HG02840 (cell line): Measurements from ENCODE around the gene SDF2.
A peak's percentile ranks its signal among the peaks of the same experiment; 100 is the strongest.

Source experiments
- ATAC-seq: cut with Tn5 transposase; IDR thresholded peaks from one replicate; pipeline ENCODE4 v1.9.1; 2021; ENCODE audit warnings: mild to moderate bottlenecking, moderate library complexity, moderate number of reproducible peaks; ENCODE audit not compliant: unreplicated experiment, low FRiP score

The SDF2 gene, protein sequence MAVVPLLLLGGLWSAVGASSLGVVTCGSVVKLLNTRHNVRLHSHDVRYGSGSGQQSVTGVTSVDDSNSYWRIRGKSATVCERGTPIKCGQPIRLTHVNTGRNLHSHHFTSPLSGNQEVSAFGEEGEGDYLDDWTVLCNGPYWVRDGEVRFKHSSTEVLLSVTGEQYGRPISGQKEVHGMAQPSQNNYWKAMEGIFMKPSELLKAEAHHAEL

DNA sequence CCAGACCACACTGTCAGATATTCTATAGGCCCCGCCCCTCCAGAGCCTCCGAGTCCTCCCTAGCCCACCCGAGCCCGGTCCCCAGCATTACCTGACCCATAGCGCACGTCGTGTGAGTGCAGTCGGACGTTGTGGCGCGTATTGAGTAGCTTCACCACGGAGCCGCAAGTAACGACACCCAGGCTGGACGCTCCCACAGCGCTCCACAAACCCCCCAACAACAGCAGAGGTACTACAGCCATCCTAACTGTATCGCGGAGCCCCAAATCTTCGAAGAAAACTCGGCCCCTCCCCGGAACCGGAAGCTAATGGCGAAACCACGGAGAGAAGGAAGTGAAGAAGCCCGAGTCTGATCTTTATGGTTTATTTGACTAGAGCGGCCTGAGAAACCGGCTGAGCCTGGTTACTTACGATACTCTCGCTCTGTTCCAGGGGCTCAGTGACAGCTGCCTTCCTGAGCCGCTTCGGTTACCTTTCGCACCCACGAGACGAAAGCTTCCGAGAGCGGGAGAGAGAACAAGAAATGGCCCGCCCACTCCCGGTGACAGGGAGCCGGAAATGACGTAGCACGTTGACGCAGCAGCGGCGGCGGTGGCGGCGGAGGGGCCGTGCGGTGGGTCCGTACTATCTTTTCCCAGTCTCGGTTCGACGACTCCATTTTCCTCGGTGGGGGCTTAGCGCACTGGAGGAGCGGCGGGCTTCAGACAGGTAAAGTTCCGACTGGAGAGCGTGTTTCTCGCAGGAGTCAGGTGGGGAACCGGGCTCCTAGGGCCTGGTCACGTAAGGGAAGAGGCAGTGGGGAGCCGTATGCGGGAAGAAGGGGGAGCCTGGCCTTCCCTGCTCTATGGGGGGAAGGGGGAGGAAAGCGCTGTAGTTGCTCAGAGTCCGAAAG lies at the start of gene SDF2, which contains the start of gene SUPT6H:
TSS of gene SDF2 (minus strand) at position 272 of the 892 bp plus-strand sequence. CDS start at position 242, 30 bp downstream.
TSS of gene SUPT6H (plus strand) at position 571 of the 892 bp plus-strand sequence. CDS start 11,197 bp downstream, outside the sequence.
- peak; percentile 90 for ATAC-seq

DNA sequence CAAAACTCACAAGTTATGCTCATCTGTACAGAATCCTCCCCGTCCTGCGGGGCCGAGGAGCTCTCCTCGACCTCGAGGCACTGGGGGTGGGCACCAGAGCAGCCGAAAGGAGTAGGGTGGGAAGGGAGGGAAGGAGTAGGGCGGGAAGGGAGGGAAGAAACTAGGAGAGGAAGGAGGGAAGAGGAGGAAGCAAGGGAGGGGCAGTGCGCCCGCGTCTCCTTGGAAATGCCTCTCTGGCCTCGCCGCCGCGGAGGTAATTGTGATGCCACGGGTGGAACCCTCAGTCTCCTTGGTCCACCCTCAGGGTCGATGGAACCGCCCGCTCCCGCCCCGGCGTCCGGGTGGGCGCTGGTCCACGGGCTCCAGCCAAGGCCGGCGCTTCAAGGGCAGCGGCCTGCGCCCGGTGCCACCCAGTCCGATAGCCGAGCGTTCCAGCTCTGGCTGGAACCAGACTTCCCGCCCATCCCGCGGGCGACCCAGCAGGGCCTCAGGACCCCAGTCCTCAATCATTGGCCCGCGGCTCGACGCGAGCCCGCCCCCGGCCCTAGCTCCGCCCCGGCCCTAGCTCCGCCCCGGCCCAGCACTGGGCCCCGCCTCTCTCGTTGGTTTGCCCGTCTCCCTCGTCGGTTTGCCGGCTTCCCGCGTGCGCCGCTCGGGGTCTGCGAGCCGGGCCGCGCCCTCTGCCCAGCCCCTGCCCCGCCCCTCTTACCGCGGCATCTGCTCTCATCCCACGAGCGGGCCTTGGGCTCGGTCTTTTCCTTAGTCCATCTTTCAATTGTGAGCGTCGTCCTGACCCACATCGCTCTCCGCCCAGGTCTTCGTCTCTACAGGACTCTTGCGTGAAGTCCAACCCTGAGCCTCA lies 49.4 kb upstream of the SDF2 start:
- ATAC-seq = peak; percentile 69

DNA sequence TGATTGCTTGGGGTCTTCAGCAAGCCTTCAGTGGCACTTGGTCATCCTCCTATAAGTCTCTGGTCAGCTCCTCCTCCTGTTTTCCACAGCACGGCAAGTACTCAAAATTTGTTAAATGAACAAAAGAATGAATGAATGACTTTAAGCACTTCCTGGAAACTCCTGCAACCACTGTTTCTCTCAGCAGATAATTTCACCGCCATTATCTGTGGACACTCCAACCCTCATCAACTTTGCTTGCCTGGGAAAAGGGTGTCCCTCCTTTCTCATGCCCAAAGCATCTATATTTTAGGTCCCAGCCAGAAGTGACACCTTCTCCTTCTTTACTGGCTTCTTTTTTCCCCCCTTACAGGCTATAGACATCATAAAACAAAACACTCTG lies 45.6 kb upstream of the SDF2 start:
- no peak for ATAC-seq

DNA sequence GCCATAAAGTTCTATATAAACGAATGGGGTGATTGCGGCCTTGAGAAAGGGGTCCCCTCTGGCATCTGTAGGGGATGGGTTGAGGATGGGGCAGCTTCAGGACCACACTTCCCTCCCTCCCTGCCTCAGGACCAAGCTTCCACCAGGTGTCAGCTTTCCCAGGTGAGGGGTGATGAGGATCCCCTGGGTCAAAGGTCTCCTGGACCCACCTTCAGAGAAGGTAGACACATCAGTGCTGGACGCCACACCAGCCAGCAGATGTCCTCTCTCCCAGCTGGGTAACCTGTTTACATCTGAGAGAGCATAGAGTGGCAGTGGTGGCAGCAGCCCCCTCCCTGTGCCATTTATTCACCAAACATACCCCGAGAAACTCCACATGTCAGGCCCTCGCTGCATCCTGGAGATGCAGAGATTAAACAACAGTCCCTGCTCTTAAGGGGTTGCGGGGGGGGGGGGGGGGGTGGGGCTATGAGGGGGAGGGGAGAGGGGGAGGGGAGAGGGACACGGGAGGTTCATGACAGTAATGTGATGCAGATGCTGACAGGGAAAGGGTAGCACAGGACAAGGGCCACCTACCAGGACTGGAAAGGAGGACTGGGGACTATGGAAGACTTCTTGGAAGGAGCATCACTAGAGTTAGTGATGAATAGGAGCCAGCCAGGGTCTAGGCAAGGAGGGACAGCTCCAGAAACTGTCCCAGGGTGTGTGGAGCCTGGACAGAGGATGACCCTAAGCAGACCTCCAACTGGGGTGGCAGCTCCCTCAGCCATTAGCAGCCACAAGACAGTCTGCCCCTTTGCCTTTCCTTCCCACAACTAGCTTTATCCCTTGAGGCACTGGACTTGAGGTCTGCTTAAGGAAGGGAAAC lies 45.0 kb upstream of the SDF2 start:
- ATAC-seq = no peak

DNA sequence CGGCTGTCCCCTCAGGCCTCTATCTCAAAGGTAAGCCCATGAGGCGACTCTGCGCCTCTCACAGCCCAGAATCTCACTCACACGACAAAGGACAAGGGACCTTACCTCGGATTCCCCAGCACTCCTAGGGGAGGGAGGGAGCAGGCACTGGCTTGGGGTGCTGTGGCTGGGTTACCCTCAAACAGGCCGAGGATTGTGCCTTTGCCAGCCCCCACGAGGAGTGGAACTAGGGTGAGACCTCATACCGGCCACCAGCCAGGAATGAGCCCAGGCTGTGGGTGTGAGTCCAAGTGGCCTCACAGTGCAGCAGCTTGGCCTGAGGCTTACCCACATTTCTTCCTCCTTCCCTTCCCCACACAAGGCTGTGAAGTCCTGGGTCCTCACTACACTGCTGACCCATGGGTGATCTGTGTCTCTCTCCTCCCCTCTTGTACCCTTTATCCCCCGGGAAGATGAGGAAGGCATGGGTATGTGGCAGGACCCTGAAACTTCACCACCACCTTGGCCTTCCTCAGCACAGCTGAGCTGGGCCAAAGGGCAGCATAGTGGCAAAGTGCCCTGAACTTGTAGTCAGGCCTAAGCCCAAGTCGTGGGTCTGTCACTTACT lies 44.1 kb upstream of the SDF2 start:
- no peak for ATAC-seq

DNA sequence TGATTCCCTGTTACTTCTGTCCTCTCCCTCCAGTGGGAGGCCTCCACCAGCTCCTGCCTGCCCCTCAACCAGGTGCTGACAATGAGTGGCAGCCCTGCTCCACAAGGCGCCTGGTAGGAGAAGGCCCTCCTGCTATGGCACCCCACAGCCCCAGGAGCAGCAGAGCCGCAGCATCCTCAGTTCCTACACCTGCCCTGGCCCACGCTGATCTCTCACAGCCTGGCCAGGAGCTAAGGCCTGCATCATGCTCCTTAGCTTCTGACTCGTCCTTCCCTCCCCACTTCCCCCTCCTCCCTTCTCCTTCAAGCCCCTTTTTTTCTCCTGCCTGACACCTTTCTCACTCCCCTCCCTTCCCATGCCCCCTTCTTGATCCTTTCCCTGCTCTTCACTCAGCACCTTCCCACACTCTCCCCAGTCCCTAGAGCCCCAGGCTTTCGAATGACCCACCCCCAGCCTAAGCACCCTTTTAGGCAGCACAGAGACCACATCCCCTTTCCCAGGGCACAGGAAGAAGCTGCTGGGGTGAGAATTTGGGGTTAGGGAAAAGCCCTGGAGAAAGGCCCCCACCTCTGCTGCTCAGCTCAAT lies 43.5 kb upstream of the SDF2 start:
- no peak for ATAC-seq

DNA sequence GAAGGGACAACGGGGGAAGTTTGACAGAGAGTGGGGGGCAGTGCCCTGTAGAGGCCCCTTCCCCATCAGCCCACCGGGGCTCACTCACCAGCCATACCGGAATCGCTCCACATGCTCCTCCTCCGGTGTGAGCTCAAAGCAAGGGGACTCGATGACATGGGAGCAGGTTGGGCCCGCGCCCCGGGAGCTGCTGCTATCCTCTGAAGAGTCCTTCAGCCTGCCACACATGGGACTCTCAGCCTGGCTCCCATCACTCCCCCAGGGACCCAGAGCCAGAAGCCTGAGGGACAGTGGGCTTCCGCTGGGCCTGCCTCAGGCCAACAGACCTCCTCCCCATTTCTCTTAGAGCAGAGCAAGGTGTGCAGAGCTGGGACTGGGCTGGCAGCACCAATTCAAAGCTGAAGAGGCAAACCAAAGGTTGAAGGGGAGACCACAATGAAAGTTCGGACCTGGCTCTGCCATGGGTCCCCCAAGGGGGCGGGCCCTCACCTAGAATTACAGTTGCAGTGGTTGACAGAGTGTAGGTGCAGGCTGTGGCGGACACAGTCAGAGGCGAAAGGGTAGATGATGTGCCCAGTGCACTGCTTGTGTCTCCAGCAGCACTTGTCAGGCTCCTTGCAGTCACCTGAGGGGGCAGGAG lies 42.6 kb upstream of the SDF2 start:
- ATAC-seq = no peak

DNA sequence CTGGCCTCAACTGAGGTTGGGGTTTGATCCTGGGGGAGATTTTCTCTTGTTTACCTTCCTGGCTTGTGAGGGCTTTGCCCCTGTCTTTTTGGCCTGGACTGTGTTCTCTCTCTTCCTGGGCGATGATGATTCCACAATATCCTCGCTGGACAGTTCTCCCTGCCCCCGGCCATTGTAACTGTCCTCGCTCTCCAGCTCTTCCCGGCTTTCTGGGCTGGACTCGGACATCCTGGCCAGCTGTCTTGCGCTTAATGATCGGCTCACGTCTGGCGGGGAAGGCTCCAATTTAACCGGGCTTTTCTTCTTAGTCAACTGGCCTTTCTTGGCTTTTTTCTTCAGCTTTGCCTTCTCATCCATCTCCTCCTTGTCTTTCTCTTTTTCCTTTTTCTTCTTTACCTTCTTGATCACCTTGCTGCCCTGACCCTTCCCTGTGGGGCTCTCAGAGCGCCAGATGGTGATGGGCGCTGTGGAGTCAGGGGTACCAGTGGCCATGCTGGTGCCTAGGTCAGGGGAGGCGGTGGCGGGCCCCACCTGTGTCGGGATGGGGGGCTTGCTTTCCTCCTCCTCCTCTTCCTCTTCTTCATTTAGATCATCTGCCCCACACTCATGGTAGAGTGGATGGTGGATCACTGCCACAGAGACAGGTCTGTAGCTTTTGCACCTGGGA lies 42.0 kb upstream of the SDF2 start:
- ATAC-seq = no peak

DNA sequence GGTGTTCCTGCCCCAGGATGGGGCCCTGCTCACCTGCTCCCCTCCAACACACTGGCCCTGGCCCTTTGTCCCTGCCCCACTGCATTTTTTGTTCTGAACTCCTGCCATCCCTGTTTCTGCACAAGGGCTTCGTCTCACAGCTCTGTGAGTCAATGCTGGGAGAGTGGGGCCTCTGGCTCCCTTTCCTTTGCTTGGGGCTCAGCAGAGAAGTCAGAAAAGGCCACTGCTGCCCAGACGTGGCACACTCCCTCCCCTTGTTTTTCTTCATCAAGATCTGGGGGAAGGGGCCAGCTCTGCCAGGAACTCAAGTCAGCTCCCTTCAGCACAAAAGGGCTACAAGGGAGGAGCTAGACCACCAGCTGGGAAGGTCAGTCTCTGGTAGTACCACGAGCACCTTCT lies 41.0 kb upstream of the SDF2 start:
- ATAC-seq = no peak

DNA sequence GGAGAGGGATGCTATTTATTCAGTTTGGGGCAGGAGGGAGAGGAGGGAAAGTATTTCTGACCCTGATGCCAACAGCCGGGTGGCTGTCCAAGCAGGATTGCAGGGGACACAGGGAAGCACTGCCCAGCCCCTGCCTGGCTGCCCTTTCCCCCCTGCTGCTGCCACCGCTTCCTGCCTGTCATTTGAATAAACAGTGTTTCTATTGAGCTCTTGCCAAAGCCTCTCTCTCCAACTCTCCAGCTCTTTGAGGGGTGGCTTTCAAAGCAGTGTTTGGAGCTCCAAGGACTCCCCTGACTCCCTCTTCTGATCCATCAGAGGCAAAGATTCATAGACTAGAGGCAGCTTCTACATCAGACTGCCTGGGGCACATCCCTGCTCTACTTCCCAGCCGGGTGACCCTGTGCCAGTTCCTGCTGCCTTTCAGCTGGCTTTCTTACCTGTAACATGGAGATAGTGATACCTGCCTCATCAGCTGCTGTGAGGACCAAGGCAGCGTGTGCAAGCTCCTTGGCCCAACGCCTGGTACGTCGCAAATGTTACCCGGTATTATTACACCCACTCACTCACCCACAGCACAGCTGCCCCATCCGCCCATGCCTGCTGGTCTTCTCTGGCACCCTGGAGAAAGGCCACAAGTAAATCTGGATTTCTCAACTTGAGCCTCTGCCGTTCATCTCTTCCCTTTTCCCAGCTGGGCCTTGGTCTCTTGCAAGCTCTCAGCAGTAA lies 40.5 kb upstream of the SDF2 start:
- no peak for ATAC-seq

DNA sequence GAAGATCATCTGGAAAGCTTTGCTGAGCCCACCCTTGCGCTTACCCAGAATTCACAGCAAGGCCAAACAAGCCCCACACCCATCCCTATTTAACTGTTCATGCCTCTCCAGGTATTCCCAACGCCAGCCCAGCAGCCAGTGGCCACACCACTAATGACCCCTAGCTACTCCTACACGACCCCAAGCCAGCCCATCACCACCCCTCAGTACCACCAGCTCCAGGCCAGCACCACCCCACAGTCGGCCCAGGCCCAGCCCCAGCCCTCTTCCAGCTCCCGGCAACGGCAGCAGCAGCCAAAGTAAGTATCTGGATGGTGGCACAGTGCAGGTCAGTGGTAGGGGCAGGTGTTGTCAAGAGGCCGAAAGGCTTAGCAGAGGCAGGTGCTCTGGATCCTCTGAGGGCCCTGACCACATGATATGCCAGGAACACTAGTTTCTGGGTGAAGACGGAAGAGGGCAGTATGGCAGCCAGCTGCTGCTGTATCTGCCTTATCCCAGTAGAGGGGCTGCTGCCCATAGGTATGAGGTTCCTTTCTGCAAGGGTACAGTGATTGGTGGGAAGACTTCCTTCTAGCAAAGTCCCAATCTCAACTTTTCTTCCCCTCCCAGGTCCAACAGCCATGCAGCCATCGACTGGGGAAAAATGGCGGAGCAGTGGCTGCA lies 39.3 kb upstream of the SDF2 start:
- ATAC-seq = no peak

DNA sequence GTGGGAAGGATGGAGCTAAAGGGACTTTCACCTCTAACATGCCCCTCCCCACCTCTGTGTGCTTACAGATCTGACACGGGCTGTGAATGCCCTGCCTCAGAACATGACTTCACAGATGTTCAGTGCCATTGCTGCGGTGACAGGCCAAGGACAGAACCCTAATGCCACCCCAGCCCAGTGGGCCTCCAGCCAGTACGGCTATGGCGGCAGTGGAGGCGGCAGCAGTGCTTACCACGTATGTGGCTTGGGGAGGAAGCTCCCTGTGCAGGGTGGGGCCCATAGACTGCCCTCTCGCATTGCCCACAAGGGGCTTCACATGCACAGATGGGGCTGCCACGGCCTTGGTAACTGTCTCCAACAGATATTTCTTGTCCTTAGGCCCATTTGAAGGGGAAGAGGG lies 38.6 kb upstream of the SDF2 start:
- no peak for ATAC-seq

DNA sequence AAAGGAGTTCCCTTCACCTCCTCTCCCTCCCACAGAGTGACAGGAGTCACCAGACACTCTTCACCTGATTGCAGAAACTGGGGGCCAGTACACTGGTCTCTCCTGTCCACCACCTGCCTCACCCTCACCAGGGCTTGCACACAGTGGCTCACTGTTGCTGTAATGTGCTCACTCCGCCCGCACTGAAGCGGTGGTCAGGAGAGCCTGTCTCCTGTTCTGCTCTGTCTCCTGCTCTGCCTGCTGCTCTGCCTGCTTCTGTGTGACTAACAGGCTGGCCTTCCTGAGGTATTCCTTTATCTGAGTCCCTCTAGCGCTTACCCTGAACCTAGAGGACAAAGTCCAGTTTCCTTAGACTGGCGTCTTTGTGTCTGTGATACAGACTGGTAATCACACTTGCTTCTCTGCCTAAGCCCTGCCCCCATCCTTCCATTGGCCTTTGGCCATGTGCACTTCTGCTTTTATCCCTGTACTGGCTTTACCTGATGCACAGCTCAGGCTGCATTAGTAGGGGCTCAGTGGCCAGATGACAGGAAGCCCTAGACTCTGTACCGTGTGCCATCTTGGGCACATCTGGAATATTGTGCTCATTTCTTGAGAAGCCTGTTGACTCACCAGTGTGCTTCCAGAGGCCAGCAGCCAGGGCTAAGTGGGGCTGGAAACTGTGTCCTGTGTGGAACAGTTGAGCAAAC lies 36.7 kb upstream of the SDF2 start:
- ATAC-seq = no peak

DNA sequence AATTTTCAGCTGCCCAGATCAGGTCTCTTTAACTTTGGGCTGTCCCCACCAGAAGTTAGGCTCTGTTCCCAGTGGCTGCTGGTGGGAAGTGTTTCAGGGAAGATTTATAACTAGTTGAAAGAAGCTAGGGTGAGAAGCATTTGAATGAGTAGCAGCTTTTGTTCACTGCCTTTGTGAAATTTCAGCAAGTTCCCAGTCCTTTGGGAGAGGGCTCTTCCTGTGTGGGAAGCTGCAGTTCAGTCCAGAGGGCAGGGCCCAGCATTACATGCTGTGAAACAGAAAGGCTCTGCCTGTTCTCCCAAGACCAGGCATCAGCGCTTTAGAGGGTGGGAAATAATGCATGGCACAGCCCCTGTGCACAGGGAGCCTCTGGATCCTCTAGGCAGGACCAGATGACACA lies 32.2 kb upstream of the SDF2 start:
- ATAC-seq = no peak

DNA sequence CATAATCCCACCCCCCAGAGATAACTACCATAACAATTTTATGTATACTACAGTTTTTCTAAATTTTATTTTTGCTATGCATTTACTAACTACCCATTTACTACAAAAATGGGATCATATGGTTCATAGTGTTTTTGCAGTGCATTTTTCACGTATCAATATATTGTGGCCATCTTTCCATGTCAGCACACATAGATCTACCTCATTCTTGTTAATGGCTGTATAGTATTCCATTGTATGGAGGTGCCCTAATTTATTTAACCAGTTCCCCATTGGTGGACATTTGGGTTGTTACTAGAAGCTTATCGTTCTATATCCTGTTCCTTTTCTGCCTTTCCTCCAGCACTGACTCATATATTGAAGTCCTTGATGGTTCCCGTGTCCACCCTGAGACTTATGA lies 27.3 kb upstream of the SDF2 start:
- no peak for ATAC-seq

DNA sequence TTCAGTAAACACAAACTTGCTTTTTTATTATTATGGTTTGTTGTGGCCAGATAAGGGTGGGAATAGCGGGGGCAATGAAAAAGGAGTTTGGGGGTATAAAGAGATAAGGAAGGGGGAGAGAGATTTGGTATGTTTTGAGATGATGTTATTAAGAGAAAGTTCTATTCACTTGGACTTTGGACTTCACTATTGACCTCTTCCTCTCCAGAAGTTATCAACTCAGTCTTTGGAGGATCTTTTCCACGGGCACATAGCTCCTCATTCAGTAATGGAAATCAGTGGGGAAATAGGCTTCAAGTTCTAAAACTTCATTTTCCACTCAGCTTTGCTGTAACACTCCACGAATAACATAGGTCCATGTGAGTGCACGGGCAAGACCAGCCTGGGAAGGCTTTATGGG lies 26.8 kb upstream of the SDF2 start:
- no peak for ATAC-seq
